HG03139 (cell line): ENCODE data around the gene DOP1A.
A peak's percentile ranks its signal among the peaks of the same experiment; 100 is the strongest.

Experiments
- ATAC-seq: cut with Tn5 transposase; IDR thresholded peaks from one replicate; pipeline ENCODE4 v1.9.1; 2021; ENCODE audit not compliant: unreplicated experiment

Gene DOP1A, protein sequence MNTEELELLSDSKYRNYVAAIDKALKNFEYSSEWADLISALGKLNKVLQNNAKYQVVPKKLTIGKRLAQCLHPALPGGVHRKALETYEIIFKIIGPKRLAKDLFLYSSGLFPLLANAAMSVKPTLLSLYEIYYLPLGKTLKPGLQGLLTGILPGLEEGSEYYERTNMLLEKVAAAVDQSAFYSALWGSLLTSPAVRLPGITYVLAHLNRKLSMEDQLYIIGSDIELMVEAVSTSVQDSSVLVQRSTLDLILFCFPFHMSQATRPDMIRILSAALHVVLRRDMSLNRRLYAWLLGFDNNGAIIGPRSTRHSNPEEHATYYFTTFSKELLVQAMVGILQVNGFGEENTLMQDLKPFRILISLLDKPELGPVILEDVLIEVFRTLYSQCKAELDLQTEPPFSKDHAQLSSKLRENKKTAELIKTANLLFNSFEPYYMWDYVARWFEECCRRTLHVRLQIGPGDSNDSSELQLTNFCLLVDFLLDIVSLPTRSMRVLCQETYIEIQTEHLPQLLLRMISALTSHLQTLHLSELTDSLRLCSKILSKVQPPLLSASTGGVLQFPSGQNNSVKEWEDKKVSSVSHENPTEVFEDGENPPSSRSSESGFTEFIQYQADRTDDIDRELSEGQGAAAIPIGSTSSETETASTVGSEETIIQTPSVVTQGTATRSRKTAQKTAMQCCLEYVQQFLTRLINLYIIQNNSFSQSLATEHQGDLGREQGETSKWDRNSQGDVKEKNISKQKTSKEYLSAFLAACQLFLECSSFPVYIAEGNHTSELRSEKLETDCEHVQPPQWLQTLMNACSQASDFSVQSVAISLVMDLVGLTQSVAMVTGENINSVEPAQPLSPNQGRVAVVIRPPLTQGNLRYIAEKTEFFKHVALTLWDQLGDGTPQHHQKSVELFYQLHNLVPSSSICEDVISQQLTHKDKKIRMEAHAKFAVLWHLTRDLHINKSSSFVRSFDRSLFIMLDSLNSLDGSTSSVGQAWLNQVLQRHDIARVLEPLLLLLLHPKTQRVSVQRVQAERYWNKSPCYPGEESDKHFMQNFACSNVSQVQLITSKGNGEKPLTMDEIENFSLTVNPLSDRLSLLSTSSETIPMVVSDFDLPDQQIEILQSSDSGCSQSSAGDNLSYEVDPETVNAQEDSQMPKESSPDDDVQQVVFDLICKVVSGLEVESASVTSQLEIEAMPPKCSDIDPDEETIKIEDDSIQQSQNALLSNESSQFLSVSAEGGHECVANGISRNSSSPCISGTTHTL (N-terminal part only)

DNA sequence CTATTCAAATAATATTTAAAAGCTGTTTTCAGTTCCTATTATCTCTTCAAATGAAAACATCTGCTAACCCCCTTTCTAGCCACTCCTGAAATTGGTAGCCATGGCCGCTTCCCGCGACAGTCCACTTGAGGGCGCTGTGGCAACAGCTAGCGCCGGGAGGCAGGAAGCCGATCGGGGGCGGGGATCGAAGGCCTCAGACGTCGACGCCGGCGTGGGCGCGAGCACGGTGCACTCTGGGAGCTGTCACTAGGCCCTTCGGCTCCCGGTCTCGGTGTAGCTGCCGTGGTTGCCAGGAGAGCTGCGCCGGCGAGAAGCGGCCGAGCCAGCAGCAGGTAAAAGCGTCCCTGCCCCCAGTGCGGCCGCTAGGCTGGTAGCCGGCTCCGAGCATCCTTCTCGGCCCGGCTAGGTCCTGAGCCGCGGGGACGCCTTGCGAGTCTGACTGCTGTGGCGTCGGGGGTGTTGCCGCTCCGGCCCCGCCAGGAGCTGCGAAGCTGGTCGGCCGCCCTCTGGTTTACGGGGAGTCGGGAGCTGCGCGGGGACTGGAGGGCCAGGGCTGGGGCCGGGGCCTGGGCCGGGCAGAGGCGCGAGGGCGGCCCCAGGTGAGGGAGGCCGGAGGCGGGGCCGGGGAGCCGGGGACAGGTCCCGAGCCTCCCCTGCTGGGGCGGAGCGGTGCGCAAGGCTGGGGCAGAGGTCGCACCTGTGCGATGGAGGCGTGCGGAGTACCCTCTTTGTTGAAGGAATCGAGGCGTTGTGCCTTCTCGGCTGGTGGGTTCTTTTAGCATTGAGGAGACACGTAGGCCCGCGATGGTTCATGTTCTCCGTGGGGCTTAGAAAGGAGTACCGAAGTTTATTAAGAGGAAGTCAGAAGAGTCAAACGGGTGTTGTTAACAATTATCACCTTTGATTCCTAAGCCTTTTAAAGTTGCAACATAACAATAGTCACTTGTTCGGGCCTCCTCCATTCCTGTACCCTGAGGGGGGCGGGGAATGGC, at the start of gene DOP1A:
Gene DOP1A, plus strand, starts transcription at position 224 of the 992 bp plus-strand sequence. CDS start 29,307 bp downstream, outside the sequence.
- ATAC-seq, result peak; percentile 81

DNA sequence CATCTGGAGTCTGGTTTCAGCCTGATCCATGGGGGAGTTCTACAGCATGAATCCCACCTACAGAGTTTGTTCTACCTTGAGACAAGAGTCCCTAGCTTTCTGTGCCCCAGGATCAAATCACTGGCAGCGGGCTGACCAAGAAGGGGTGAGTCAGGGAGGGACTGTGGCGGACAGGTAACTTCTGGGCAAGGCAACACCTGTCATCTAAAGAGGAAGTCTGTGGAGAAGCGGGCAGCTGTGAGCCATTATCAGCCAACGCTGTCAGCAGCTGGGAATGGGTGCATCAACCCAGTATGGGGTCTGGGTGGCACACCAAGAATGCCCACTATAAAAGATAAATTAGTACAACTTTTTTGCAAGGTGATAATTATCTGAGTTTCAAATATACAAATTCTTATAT, 47.7 kb upstream of the DOP1A start:
- ATAC-seq, result no peak

DNA sequence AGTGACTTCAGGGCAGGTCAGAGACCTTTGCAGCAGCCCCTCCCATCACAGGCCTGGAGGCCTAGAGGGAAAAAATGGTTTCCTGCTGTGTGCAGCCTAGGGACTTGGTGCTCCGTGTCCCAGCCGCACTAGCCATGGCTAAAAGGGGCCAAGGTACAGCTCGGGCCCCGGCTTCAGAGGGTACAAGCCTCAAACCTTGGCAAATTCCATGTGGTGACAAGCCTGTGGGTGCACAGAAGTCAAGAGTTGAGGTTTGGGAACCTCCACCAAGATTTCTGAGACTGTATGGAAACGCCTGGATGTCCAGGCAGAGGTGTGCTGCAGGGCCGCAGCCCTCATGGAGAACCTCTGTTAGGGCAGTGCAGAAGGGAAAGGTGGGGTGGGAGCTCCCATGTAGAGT, 35.8 kb upstream of the DOP1A start:
- no peak for ATAC-seq

DNA sequence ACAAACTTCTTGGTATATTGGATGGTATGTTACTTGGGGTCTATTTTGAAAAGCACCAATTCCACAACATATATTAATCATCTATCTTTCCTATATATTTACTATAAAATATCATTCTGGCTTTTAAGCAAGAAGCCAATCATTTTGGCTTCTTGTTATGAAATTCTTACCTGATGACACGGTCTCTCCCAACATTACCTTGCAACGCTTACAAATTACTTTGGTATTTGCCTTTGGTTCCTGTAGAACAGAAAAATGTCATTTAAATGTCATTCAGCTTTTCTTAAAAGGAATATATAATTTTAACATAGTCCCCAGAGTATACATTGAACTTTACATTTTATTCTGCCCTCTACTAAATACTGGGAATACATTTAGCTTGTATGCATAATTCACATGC, 29.2 kb upstream of the DOP1A start:
- ATAC-seq, result no peak

DNA sequence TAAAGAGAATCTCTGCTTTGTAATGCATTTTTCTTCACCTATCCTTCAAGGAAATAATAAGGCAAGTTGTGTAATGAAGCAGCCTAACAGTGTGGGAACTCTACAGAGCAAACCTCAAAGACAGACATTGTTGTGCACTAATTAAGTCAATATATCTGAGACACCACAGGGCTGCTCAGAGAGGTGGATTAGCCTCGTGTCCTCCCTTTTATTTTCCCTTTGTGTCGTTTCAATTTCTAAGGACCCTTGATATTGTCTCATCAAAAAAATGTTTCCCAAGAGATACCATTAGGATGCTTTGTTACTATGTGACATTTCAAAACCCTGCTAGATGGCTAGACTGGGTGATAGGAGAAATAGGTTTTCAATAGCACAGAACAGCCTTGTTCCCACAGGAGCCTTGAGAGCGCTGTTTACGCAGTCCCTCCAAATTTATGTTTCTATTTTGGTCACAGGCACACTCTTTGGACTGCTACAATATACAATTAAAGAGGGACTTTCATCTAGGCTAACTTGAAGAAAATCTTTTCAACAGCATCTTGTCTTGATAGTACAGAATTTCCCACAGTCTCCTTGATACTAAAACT, 24.9 kb upstream of the DOP1A start:
- no peak for ATAC-seq

DNA sequence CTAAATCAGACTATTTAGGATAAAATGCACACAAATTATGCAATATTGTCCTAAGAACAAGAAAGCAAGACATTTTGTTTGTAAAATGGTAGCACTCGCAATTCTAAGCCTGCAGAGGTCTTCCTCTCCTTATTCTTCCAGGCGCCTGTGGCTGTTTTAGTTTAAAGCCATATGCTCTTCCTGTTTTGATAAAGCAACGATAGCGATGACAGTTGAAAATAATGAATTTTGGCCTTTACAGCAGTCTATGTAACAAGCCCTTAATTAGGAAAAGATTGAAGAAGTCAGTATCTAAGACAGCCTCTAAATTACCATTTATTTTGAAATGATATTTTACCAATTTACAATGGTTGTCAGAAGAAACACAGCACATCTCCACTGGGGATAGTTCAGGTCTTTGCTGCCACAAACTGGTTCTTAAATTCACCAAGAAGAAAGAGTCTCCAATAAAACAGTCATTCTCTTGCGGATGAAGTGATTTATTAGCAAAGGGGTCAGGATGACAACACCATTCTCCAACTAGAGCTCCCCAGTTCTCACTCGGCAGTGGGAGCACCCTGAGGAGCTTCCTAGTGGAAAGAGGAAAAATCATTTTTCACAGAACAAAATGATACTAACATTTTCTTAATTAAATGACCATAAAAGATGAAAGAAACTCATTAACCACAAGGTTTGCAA, 23.2 kb upstream of the DOP1A start:
- no peak for ATAC-seq

DNA sequence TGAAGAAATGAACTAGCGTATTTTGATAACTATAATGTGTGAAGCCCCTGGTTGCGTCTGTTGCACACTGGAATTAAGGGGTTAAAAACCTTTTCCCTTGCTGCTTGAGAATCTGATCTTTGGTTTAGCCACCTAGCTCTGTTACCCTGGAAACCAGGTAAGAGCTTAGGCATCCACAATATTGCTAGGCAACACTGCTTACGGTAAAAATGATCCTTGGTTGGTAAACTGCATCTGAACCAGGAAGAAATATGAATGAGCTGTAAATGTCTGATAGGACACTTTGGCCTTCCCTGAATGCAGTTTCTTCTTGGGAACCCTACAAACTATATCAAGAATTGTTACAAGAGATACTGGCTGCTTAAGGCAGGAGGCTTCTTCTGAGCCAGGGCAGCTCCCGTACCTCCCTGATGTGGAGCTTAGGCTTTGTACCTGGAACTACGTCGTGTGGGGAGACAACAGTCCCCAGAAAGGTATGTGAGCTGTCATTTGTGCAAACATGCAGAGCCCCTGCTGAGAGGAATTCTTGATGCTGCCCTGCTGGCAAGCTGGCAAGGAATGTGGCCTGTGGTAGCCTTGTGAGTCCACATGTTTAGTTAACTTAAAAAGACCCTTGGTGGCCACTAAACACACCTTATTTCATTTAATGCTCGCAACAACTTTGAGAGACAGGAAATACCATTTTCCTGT, 20.3 kb upstream of the DOP1A start:
- ATAC-seq, result no peak

DNA sequence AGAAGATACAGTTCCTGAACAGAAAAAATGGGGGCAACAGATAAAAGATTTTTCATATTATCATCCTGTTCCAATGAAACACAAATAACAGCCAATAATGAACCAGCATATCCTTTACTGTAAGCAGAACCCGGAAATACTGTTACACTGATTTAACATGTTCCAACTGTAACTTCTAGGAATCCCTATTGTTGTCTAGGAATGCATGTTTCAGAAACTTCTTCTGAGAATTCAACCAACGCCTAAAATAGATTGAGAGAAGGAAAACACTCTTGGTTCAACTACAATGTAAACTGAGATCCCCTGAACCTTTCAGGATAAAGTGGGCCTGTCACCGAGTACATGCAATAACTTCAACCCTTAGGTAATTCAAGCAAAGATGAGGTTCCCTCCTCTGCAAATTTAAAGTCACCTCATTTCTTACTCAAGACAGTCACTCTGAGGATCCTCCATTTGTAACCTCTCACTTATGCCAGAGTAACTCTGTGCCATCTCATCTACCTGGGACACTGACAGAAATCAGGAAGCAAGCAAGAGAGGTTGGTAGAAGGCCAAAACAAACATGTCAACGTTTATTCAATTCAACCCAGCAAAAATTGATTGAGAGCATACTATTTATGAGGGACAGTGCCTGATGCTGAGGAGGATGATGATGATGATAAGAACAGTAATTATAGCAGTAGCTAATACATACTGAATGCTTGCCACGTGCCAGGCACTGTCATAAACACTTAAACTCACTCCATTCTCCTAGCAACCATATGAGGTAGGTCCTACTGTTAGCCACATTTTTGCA, 15.9 kb upstream of the DOP1A start:
- no peak for ATAC-seq

DNA sequence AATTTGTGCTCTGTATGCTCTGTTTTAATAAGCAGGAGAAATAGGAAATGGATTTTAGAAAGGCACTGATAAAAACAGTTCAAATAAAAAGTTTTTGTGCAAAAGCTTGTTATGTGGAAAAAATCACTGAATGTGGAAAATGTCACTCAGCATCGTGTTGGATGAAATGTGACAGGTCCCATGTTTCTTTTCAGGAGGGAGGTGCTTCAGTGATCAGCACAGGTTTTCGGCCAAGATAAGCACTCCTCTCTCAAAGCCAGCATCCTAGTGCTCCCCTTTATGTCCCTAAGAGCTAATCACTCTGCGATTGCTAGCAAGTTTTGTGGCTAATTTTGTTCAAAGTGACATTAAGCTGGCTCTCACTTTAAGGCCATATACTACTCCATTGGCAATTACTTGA, 13.8 kb upstream of the DOP1A start:
- ATAC-seq, result no peak

DNA sequence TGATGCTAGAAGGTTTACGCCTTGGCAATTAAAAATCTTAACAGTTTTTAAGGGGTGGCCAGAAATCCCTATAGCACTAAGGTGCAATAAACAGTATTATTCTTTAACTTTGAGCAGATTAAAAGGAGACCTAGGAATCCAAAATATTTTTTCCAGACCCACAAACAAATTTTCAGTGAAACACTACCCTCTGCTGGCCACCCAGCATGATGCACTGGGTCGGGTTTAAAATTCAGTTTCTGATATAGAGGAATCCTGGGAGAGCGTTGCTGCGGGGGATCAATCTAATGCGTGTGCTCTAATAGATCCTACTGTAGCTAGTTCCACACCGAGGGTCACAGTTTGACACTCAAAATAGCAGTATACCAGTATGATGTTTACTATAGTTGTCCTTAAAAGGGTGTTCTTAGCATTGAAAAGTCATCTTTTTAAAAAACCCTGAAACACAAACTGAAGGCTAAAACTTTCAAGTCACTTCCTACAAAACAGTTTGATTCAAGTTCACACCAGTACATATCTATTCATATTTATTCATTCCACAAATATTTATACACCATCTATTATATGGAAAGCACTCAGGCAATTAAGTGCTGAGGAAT, 12.0 kb upstream of the DOP1A start:
- no peak for ATAC-seq

DNA sequence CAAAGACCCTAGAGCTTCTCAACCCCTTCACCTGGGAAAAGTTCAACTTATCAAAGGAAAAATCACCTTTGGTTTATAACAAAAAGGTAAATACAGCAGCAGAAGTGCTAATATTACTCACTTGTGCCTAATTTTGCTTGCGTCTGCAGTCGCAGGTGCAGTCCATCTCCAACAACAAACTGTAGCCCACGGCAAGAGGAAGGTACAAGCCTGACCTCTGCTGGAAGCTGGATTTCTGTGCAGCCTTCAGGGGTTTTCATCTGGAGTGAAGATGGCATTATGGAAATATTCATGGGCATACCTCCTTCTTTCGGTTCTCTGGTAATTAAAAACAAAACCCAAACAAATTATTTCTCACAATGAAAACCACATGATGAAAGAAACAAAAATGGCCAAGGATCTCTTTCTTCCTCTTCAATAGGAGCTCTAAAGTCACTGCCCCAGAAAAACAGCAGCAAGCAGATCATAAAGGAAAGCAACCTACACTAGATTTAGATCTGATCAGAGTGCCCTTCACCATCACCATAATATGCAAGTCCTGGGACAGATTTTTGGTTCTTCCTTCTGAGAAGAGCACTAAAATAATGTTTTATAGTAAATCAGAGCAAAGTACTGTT, 9.7 kb upstream of the DOP1A start:
- peak; percentile 74 for ATAC-seq

DNA sequence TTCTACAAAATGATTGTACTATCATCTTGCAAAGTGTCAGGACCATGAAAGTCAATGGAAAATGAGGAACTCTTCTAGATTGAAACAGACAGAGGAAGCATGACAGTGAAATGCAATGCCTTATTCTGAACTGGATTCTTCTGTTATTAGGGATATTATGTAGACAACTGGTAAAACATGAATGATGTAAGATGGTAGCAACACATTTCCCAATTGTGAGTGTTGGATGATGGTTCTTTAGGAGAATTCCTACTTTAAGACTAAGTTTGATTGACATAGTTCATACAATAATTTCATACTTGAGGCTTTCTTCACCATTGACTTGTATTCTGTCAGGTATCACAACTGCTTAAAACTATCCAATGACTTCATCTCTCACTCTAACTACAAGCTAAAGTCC, 6.3 kb upstream of the DOP1A start:
- no peak for ATAC-seq

DNA sequence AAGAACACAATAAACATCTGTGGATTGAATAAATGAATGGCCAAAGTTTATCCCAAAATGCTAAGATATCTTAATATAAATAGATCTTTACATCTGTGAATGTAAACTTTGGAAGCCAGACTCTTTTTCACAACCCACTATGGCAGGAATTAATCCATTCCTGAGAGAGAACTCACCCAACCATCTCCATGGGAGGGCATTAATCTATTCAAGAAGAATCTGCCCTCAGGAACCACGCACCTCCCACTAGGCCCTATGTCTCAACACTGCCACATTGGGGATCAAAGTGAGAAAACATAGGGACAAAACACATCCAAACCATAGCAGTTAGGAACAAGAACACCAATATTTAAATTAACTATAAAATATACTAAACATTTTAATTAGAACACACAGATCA, 5.2 kb upstream of the DOP1A start:
- no peak for ATAC-seq

DNA sequence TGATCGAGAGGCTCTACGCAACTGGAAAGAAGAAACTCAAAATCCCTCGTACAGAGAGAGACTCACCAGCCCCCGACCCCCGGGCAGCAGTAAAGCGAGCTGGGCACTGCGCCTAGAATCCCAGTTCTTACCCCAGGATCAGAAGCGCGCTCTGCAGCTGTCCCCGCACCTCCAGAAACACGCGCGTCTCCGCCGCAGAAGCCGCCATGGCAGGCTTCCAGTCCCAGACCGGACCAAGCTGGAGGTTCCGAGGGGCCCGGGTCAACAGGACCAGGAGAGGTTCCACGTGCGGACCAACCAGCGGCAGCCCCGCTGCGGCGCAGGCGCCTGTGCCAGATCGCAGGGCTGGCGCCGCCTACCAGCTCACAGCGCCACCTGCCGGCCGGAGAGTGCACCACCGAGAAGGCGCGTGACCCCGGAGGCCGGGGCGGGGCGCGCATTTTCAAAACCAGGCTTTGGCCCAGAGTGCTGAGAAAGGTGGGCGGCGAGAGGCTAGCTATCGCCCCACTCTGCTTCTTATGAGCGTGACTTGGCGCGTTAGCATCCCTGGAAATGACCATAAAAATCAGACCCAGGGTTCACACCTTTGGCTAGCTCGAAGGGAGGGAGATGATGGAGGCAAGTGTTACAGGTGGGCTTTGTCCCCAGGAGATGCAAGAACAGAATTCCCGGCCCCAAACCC, 1.8 kb upstream of the DOP1A start, which contains the start of gene UBE3D:
Gene UBE3D, minus strand, starts transcription at position 331 of the 682 bp plus-strand sequence. Its CDS starts 123 bp downstream, at position 208.
- ATAC-seq, result peak; percentile 53

DNA sequence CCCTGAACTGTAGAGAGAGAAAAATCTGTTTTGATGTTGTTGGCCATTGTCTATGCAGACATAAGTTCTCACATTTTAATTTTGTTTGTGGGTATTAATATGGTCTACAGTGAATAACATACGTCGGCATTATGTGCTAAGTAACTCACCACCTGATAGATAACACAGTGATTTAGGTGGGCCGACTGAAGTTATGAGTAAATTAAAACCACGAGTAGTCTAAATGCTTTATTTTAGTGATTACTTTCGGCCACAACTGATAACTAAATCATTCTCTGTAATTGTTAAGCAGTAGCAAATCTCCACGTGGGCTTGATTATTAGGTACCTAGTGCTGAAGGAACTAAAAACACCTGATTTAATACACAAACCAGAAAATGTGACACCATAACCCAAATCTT, 1.1 kb downstream of the DOP1A start:
- ATAC-seq, result no peak

DNA sequence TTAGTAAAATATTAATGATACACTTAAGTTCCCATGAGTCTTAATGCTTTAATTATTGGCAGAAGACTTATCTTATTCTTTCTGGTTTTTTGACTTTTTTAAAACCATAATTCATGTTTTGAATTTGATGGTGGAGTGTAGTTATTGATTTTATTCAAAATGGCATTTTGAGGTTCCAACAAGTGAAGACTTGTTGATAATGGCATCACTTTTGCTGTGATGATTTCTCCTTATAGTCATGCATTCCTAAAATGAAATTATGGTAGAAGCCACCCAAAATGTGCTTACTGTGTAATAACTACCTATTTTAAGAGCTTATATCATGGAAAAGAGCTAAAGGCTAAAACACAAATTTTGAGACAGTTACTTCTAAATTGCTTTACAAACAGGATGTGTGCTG, 2.2 kb downstream of the DOP1A start:
- ATAC-seq, result no peak
